ENCODE measurements around the gene SPATA2L.

- TF ChIP-seq CTCF (IDR thresholded peaks at IDR 0.05; ENCODE audit: insufficient read depth, low read length): no peak
- TF ChIP-seq POLR2AphosphoS5 (IDR thresholded peaks at IDR 0.05; ENCODE audit: low read depth): no peak
- no peak for TF ChIP-seq GABPA (IDR thresholded peaks at IDR 0.05; ENCODE audit: low read depth)
Measured at GRCh38 chr16:89709716-89710432, 8.4 kb upstream of the SPATA2L start.

All from HL-60 (cell line).